ENCODE results near the gene IQSEC1.
"Not testable (repeated sequence)": the region's sequence is repeated elsewhere in the genome, so short reads cannot be mapped to it uniquely, and the experiment has no call there.

IQSEC1 gene

DNA sequence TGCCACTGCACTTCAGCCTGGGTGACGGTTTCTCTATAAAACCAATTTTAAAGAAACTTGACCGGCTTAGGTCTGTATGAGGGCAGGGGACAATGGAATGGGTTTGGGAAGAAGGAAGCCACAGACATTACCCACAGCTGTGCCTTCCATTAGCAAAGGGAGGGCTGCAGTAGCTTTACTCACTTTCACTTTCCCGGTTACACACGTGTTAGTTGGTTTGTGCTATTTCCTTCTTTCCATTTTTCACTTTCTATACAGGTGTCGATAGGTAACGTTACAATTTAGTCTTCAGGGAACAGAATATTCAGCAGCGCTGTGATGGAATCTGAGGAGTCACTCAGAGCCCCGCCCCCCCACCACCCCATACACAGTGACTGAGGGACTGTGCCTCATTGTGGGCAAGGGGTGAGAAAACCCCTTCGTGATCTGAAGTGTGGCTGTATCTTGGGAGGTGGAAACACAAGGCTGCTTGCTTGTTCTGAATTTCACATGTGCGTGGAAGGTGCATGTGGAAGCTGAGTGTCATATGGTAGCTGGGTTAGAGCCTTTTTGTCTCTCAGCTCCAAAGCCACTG is 187.0 kb downstream of the IQSEC1 start:
- TF ChIP-seq MYC (IDR thresholded peaks at IDR 0.05; ENCODE audit: low read depth, low read length) = no peak
- no peak for TF ChIP-seq MAX (IDR thresholded peaks at IDR 0.05; ENCODE audit: low read depth, low read length)
- no peak for TF ChIP-seq POLR2A (IDR thresholded peaks at IDR 0.05; ENCODE audit: extremely low read depth, insufficient read length)
- TF ChIP-seq CTCF (IDR thresholded peaks at IDR 0.05; ENCODE audit: low read depth, low read length) = no peak
- DNase-seq (ENCODE audit: low read depth) = no peak
- H3K4me3 ChIP-seq (ENCODE audit: low read depth, low read length) = no peak overlapping the region

GRCh38 chr3:12885583-12885930 is 187.7 kb downstream of the IQSEC1 start:
- no peak for TF ChIP-seq CTCF (IDR thresholded peaks at IDR 0.05; ENCODE audit: low read depth, low read length)
- no peak for TF ChIP-seq MYC (IDR thresholded peaks at IDR 0.05; ENCODE audit: low read depth, low read length)
- TF ChIP-seq MAX (IDR thresholded peaks at IDR 0.05; ENCODE audit: low read depth, low read length) = no peak
- TF ChIP-seq POLR2A (IDR thresholded peaks at IDR 0.05; ENCODE audit: extremely low read depth, insufficient read length) = no peak
- DNase-seq (ENCODE audit: low read depth) = no peak
- no peak overlapping the region for H3K4me3 ChIP-seq (ENCODE audit: low read depth, low read length)

DNA sequence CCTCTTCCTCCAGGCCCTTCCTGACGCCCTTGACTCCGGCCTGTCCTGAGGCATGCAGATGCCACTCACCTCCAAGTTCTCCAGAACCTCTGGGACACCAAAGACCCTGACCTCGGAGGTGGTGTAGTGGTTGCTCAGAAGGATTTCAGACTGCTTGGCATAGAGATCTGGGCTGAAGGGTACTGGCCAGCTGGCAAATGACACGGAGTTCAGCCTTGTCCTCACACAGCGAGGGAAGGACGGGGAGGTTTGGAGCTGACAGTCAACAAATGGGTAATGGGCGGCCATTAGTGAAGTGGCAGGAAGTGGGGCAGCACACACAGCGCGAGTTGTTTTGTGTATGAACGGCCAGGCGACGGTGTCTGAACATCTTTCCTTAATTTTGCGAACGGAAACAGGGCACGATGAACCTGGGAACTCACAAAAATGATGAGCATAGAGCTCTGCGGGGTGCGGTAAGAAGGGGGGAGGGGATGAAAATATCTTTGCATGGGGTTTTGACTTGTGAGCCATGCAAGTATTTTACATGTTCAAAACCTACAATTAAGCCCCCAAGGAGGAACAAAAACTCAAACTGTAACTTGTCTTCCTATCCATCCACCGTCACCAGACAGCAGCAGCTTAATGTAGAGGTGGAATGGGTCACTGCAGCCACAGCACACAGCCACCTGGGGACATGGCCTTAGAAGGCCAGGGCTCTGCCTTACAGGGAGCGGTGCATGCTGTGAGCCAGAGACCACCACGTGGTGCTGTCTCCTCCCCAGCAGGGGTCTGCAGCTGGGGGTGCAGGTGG is 188.2 kb downstream of the IQSEC1 start:
- TF ChIP-seq POLR2A (IDR thresholded peaks at IDR 0.05; ENCODE audit: extremely low read depth, insufficient read length) (no peak), MYC (IDR thresholded peaks at IDR 0.05; ENCODE audit: low read depth, low read length) (no peak), MAX (IDR thresholded peaks at IDR 0.05; ENCODE audit: low read depth, low read length) (no peak), CTCF (IDR thresholded peaks at IDR 0.05; ENCODE audit: low read depth, low read length) (no peak)
- no peak overlapping the region for H3K4me3 ChIP-seq (ENCODE audit: low read depth, low read length)
- no peak for DNase-seq (ENCODE audit: low read depth)

DNA sequence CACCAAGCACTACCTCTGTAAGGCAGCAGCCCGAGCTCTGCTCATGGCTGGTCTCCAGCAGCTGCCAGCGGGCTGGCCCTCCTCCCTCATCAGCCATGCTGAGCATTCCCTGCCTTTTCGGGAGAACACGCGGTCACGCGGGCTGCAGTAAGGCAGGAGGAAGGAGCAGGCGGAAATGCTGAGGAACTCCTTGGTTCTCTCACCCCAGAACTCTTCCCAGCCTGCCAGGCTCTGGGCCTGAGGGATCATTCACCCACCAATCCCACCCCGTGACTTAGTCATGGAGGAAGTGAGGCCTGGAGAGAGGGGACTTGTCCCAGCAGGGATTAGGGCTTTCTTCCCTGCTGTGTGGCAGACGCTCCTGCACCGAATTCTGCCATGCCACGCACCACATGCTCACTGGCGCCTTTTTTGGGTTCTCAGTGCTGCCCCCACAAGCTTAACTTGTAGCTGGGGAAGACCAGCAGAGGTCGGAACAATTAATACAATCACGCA is 189.0 kb downstream of the IQSEC1 start:
- TF ChIP-seq MYC (IDR thresholded peaks at IDR 0.05; ENCODE audit: low read depth, low read length) (no peak), MAX (IDR thresholded peaks at IDR 0.05; ENCODE audit: low read depth, low read length) (no peak), POLR2A (IDR thresholded peaks at IDR 0.05; ENCODE audit: extremely low read depth, insufficient read length) (no peak), CTCF (IDR thresholded peaks at IDR 0.05; ENCODE audit: low read depth, low read length) (no peak)
- DNase-seq (ENCODE audit: low read depth) = no peak
- H3K4me3 ChIP-seq (ENCODE audit: low read depth, low read length) = no peak overlapping the region

GRCh38 chr3:12882336-12883310 is 190.6 kb downstream of the IQSEC1 start:
- no peak for DNase-seq (ENCODE audit: low read depth)
- no peak overlapping the region for H3K4me3 ChIP-seq (ENCODE audit: low read depth, low read length)

DNA sequence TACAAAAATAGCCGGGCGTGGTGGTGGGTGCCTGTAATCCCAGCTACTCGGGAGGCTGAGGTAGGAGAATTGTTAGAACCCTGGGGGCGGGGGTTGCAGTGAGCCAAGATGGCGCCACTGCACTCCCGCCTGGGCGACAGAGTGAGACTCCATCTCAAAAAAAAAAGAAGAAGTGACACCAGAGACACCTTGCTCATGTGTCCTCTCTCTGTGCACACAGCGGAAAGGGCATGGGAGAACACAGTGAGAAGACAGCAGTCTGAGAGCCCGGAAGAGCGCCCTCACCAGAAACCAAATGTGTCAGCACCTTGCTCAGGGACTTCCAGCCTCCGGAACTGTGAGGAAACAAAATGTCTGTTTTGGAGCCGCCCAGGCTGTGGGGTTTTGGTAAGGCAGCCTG is 191.4 kb downstream of the IQSEC1 start:
- not testable (repeated sequence) for H3K4me3 ChIP-seq (ENCODE audit: low read depth, low read length); DNase-seq (ENCODE audit: low read depth)

More at GRCh38 chr3:12882336-12883310, 190.6 kb downstream of the IQSEC1 start:
- no peak for TF ChIP-seq MYC (IDR thresholded peaks at IDR 0.05; ENCODE audit: low read depth, low read length)
